NCI-H748 treated with DMSO at 0.1 percent for 48 hours (cell line): ENCODE results near the gene KRT33A.

ENCODE experiments used
- DNase-seq: peaks from one replicate; lab custom pipeline; 2025; lab: John Stamatoyannopoulos, UW

Gene KRT33A

DNA sequence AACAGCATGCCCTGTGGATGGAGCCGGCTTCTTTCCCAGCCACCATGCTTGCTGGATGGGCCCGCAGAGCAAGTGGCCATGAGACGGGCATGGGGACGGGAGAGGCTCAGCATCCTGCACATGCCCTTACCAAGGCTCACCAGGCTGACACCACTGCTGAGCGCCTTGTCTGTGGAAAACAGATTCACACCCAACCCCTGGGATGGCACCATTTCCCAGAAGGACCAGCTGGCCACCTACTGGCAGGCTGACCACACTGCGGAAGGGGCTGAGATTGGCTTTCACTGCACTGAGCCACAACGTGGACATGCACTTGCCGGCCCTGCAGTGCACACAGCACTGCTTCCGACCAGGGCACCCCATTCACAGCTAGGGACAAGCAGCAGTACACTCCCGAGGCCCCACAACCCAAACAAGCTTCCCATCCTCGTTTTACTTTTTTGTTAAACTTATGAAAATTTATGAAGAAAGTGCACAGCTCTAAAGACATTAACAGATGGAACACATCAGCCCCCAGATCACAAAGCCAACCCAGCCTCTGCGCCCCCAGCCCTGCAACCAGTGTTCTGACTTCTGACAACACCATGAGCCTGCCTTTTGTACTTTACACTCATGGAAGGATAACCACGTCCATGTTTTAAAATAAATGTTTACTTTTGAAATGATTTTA, 21.2 kb downstream of the KRT33A start:
- peak; percentile 40 for DNase-seq

- no peak for DNase-seq
Observed at GRCh38 chr17:41328207-41328606, 22.4 kb downstream of the KRT33A start.

GRCh38 chr17:41327411-41328120, 23.1 kb downstream of the KRT33A start:
- DNase-seq: no peak

DNA sequence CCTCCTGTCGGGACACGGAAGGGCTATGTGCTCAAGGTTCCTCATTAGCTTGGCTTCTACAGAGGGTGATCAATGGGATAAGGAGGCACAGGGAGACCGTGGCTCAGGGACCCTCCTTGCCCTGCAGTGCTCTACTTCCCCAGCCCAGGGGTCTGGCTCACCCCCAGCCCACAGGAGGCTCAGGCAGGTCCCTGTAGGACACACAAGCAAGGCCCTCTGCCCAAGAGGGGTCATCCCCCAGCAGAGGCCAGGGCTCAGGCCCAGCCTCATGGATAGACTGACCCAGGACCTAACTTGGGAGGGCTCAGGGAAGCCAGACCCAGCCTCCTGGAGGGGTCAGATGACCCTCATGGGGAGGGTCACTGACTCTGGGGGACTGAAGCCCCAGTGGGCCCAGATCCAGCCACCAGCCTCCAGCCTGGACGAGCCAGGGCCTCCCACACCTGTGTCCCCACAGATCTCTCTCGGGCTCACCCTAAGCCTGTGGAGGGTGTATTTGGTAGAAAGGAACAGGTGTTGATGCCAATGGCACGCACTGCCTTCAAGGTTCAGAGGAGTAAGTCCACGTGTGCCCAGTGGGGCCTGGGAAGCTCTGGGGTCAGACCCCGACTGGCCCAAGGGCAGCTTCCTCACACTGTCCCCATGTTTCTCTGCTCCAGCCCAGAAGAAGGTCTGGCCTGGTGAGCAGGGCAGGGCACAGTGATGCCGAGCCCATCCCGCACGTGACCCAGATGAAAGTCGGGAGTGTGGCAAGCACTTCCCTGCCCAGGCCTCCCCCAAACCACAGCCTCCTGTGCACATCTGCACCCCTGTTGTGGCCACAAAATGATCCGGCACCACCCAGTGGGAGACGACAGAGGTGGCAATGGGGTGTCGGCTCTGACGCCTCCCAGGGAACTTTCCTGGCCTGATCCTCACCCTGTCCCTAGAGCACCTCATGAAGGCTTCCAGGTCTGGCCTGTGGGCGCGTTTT, 24.2 kb downstream of the KRT33A start:
- DNase-seq: no peak

DNA sequence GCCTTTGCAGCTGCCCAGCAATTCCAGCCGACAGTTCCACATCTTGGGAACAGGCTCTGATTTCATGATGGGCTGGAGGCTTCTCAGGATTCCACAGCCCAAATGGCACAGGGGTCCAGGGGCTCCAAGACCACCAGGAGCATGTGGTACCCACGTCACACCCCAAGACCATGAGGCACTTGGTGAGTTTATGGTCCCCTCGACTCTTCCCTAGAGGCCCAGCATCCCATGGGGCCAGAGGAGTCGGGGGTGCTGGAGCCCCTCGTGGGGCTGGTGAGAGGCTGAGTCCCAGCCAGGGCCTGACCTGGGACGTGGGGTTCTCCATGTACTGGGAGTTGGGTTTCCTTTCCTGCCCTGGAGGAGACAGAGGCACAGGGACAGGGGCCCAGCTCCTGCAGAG, 25.0 kb downstream of the KRT33A start:
- DNase-seq: no peak

- no peak for DNase-seq
Observed at GRCh38 chr17:41325126-41325525, 25.5 kb downstream of the KRT33A start.

DNA sequence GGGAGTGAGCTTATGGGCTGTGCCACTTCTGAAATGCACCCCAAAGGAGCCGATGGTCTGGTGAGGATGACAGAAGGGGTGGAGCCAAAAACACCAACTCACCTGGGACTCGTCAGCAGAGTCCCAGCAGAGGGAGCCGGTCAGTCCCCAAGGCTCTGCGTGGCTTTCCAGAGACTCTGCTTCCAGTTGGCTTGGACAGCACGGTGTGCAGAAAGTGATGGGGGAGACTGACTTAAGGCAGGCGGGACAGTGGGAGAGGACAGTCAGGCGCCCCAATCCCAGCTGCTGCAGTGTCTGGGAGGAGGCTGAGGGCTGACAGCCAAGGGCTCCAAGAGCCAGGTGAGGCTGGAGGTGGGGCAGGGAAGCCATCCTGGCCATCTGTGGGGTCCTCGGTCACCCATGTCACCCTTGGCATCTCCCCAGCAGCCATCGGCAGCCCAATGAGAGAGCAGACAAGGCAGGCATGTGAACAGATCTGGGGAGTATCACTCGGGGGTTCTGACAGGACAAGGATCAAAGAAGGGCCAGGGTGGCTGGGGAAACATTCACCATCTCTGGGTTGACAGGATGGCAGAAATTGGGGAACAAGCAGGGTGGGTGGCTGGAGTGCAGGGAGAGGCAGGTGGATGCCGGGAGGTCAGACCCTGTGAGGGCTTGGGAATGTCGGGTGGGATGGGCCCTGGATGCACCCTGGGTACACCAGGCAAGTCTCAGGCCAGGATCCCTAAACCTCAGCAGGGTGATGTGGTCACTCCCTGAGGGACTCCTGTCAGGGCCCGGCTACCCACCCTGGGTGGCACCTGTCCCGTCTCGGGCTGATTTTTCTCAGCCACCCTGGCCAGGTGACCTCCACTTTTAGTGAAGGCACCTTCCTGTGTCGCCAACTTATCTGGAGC, 26.2 kb downstream of the KRT33A start:
- DNase-seq: no peak

GRCh38 chr17:41322903-41323895, 27.4 kb downstream of the KRT33A start:
- no peak for DNase-seq

GRCh38 chr17:41322094-41322902, 28.3 kb downstream of the KRT33A start:
- DNase-seq: peak; percentile 60

GRCh38 chr17:41318231-41318630, 32.4 kb downstream of the KRT33A start:
- no peak for DNase-seq

GRCh38 chr17:41315814-41316445, 34.7 kb downstream of the KRT33A start:
- no peak for DNase-seq

GRCh38 chr17:41315204-41315794, 35.3 kb downstream of the KRT33A start, which contains the start of gene KRTAP17-1:
Gene KRTAP17-1, minus strand, starts transcription at chr17:41315710. Its CDS starts 60 bp downstream, at chr17:41315650.
- DNase-seq: no peak

GRCh38 chr17:41311111-41311510, 39.5 kb downstream of the KRT33A start:
- DNase-seq: no peak

- DNase-seq: no peak
Observed at GRCh38 chr17:41308918-41309359, 41.7 kb downstream of the KRT33A start, which contains the start of gene KRTAP16-1. Gene KRTAP16-1, minus strand, starts transcription at chr17:41309309. Its CDS starts 56 bp downstream, at chr17:41309253.

DNA sequence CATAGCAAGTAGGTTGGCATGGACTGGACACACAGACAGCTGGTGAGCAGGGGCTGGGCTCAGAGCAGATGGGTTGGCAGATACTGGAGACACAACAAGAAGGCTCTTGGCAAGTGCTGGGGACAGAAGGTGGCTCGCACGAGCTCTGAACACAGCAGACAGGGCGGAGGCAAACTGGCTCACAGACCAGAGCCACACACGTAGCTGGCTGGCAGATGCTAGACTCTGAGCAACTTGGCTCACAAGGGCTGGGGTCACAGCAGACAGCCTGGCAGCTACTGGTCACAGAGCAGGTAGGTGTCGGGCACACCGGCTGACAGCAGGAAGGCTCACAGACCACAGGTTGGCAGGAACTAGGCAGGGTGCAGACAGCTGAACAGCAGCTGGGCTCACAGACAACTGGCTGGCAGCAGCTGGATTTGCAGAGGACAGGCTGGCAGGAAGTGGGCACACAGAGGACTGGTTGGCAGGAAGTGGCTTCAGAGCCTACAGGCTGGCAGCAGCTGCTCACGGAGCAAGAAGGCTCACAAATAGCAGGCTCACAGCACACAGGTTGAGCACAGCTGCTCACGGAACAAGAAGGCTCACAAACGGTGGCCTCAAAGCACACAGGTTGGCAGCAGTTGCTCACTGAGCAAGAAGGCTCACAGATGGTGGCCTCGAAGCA, 42.2 kb downstream of the KRT33A start:
- DNase-seq: no peak

DNA sequence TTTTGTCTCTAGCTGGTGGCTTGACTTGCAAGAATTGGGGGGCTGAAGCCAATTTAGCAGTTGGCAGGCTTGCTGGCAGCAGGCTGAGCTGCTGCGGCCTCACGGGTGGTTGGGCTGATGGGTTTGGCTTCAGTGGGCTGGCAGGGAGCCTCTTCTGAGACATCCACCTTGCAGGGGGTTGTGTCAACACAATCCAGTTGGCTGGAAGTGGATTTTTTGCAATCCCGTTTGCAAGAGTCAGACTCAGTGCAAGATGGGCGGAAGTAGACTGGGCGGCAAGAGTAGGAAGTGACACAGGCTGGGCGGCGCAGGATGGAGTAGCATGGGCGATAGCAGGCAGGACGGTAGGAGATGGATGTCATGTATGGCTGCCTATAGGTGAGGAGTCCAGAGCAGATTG, 43.0 kb downstream of the KRT33A start:
- DNase-seq: no peak

- no peak for DNase-seq
Observed at GRCh38 chr17:41304091-41304490, 46.5 kb downstream of the KRT33A start.

GRCh38 chr17:41302981-41303380, 47.6 kb downstream of the KRT33A start:
- no peak for DNase-seq
